Activated CD8-positive, alpha-beta memory T cell treated with anti-CD3 and anti-CD28 coated beads, Interleukin-2, amount 50 U/mL, for 1 hour (primary cell): ENCODE measurements around the gene RYR1.

ENCODE experiments used
- DNase-seq: peaks from one replicate; pipeline ENCODE4 v3.0.0-alpha.2; 2020; ENCODE audit errors: extremely low read depth

The RYR1 gene

DNA sequence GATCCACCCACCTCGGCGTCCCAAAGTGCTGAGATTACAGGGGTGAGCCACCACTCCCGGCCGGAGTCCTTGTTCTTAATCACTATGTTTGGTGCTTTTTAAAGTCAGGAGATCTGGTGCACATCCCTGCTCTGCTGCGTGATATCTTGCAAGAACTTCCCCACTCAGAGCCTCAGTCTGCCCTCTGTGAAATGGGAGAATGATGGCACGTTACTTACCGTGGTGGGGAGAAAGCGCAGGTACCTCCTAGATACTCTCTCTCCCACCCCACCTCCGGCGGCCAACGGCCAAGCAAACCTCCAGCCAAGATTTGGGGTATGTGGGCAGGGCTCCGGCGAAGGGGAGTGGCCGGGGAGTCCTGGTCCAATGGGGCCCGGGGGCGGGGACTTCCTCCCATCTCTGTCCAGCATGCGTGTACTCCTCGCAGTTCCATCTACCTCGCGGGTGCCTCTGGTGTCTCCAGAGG, at the start of gene RYR1:
RYR1 (plus strand) TSS at position 424 of the 466 bp plus-strand sequence. CDS start 139 bp downstream, outside the sequence.
- DNase-seq = no peak

DNA sequence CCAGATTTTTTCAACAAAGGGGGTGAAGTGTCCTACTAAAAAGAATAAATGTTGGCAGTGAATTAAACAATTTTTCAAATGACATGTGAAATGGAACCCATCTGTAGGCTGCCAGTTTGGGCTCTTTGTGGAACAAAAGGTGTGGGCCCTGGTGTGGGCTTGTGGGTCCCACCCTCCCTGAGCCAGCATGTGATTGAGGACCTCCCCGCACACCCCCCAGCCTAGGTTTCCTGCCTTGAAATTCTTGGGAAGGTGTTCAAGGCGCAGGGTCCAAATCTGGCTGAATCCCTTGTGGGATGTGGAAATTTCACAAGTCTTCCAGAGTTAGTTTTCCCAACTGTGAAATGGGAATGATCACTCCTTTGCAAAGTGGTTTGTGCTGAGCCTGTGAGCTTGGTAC, 49.7 kb upstream of the RYR1 start:
- no peak for DNase-seq

DNA sequence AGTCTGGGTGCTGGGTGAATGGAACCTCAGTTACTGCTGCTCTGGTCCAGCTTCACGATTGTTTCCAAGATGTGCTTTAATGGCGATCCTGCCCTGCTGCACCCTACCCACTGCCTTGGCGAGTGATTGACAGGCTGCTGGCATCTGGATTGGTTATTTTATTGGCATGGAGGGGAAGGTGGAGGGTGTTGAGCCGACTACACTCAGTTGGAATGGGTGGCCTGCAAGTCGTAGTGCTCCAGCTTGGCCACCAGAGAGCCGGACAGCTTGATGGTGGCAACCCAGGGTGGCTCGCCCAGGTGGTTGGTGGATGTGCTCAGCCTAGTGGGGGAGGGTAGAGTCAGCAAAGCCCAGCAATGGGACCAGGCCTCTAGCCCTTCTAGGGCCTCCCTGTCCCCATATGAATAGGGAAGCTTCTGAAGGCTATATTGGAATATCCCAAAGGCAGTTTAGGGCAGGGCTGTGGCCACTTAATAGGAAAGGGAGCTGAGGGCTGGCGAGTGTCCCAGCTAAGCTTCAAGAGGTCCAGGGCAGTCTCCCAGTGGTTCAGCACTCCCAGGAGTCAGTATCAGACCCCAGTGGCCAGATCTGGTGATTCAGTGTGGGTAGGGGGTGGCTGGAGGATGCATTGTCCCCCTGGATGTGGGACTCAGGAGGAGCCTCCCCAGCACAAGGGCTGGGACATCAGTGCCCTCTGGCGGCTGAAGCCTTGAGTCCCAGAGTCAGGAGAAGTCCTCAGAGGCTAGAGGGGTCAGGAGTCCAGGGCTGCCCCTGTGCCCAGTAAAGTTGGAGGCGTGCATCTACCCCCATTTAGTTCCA, 49.1 kb upstream of the RYR1 start:
- DNase-seq = no peak

DNA sequence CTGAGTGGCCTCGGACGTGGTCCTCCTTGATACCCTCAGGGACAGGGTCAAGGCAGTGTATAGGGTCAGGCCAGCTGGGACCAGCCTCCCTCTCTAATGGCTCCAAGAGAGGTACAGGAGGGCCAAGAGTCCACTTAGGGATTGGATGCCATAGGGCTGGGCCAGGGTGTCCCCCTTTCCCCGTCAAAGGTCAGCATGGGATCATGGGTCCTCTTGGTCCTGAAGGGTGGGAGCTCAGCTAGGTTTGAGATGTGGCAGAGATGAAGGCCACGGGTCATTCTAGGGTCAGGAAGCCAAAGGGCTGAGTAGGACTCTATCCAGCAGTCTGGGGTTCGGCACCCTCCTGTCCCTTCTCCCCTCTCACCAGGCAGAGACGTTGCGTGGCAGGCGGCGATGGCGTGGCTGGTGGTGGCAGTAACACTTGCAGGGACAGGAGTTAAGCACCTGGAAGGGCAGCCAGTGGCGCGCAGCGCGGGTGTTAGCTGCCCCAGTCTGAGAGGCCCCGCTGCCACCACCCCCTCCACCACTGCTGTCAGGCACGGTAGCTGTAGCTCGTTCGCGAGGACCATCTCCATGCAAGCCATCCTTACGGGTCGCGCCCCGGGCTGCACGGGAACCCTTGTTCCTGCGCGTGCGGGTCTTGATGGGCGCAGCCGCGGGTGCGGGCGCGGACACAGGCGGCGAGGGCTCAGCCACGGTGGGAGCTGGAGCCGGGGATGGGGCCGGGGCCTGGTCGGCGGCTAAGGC, 48.3 kb upstream of the RYR1 start:
- no peak for DNase-seq

DNA sequence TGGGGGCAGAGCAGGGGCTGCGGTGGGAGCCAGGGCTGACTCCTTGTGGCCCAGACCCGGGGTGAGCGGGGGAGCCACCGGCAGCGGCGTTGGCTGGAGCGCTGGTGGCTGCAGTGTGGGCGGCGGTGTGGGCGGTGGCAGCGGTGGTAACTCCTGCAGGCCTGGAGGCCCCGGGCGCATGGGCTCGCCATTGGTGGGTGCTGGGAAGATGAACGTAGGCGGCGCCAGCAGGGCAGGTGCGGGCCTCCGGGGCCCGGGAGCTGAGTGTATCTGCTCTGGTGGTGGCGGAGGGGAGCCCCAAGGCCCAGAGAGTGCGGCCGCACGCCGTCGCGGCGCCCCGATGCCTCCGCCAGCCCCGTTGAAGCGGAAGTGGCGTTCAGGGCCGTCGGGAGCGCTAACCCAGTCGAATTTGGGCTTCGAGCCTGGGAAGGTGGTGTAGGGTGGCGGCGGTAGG, 47.7 kb upstream of the RYR1 start:
- no peak for DNase-seq

DNA sequence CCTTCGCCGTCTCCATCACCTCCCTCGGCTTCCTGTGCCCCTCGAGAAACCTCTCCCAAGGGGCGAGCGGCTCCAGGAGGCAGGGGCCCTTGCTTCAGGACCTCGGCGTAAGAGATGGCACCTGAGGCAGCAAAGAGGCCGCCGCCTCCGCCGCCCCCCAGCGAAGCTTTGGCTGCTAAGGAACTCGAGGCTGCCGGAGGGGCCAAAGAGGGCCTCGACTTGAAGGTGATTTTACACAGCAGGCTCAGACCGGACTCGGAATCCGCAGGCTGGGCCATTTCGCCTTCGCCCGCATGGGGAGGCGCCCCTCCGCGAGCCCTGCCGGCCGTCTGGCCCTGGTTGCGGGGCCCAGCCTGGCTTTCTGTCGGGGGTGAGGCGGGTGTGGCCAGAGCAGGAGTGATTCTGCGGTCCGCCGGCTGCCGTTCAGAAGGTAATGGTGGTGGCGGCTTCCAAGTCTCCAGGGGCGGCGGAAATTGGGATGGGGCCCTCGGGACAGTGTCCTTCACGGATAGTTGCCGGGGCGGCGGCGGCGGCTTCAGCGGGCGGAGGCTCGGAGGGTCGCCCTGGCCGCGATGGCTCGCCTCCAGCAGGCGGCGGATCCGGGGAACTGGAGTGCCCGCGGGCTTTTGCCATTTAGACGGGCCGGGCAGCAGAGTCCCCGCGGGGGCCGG, 47.1 kb upstream of the RYR1 start:
- no peak for DNase-seq

DNA sequence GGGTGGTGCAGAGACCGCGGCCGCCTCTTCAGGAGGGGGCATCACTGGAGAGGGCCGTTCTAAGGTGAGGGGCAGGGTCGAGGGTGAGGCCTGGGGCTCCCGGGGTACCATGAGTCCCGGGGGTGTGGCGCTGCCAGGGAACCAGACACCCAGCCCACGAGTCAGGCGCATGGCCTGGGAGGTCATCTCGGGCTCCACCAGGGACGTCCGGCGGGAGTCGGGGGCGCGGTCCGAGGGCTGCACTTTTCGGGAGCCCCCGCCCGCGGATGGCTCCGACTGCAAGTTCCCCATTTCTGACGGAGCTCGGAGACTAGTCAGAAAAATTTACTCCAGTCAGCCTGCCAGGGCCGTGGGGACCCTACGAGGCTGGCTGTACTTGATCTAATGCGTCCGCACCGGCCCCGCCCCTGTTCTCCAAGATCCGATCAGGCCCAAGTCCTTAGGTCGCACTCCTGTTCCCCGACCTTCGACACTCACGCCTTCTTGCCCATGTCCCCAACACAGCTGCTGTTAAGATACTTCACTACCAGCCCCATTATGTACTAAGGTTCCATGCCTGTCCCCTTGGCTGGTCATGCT, 46.4 kb upstream of the RYR1 start:
- DNase-seq = no peak

DNA sequence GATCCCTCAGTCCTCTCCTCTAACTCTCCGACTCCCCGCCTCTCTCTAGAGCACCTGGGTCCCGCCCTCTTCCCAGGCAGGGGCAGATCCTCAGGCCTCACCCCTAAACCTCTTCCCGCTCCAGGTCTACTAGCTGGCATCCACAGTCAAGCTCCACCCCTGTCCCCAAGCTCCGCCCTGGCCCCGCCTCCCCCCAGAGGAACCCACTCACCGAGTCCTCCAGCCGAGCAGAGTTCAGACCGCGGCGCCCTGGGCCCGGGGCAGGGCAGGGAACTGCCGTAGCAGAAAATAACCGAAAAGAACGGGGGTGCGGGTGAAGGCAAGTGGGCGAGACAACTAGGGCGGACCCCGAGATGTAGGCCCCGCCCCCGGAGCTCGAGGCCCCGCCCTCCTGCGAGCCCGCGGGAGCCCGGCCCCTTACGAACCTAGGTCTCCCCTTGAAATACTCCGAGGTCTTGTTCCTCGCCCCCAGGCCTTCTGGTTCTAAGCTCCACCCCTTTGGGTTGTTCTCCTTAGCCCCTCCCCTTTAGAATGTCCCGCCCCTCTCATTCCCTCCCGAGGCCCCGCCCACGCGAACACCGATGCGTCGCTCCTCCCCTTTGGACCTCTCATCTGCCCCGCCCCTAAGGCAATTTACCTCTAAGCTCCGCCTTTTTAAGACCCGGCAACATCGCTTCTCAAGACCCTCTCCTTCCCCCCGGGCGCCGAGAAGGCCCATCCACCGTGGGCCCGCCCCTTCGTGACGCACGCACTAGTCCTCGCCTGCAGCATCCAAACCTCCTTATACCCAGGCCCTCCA, 45.7 kb upstream of the RYR1 start, which contains the start of gene GGN:
GGN (minus strand) TSS at position 485 of the 799 bp plus-strand sequence. CDS start 773 bp downstream, outside the sequence.
- DNase-seq = peak; percentile 44

DNA sequence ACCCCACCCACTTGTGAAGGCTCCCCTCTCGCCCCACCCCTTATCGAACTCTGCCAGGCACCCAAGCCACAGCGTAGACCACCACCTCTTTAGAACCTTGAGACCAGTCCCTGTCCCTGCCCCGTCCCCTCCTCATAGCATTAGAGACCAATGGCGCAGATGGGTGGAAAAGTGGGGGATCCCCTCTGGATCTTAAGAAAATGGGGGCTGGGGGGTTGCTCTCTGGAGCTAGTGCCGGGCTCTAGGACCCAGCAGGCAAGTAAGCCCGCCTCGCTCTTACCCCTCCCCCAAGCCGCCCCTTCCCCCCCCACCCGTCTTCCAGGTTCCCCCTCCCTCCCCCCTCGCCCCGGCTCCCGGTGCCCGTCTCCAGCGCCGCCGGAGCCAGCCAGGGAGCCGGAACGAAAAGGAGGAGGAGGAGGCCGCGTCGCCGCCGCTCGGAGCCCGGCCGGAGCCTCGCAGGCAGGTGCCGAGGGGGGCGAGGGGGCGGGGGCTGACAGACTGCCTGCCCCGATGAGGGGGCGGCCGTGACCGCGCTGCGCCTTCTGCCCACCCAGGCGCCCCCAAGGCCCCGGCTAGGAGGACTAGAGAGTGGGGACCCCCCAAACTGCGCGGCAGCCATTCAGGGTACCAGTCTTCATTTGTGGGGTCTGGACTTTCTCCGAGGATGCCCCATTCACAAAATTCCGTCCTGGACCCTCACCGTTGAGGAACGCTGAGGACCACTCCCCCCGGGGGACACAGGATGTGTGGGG, 45.0 kb upstream of the RYR1 start, which contains the start of gene SPRED3:
SPRED3 (plus strand) TSS at position 349 of the 752 bp plus-strand sequence. CDS start 1,606 bp downstream, outside the sequence.
- DNase-seq = no peak

DNA sequence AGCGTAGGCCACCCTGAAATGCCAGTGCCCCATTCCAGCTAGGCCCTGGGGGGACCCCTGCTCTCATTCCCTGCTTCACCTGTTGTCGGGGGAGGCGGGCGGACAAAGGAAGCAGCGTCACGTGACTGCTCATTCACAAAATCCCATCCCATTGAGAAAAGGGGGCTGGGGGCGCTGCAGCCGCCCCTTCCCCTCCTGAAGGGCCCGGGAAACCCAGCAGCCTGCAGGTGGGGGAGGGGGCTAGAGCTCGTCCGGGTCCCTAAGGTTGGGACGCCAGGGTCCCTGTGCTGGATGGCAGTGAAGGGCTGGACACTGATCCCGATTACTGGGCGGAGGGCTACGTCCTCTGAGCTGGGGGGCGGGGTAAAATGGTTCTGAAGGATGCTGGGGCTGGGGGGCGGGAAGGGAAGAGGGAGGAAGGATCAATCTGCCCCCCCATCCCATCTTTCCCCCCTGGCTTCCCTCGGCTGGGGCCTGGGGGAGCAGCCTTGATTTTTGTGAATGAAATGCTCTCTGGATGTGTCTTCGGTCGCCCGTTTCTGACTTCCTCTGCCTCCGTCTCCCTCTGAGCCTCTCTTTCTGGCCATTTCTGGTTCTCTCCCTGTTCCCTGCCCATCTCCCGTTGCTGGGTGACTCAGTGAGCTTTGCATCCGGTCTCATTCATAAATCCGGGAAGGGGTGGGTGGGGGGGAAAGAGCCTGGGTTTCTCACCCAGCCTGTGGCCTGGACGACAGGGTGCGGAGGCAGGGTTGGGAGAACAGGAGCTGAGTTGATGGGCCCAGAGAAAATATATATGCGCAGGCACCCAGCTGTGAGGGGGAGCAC, 44.2 kb upstream of the RYR1 start:
- DNase-seq = no peak

DNA sequence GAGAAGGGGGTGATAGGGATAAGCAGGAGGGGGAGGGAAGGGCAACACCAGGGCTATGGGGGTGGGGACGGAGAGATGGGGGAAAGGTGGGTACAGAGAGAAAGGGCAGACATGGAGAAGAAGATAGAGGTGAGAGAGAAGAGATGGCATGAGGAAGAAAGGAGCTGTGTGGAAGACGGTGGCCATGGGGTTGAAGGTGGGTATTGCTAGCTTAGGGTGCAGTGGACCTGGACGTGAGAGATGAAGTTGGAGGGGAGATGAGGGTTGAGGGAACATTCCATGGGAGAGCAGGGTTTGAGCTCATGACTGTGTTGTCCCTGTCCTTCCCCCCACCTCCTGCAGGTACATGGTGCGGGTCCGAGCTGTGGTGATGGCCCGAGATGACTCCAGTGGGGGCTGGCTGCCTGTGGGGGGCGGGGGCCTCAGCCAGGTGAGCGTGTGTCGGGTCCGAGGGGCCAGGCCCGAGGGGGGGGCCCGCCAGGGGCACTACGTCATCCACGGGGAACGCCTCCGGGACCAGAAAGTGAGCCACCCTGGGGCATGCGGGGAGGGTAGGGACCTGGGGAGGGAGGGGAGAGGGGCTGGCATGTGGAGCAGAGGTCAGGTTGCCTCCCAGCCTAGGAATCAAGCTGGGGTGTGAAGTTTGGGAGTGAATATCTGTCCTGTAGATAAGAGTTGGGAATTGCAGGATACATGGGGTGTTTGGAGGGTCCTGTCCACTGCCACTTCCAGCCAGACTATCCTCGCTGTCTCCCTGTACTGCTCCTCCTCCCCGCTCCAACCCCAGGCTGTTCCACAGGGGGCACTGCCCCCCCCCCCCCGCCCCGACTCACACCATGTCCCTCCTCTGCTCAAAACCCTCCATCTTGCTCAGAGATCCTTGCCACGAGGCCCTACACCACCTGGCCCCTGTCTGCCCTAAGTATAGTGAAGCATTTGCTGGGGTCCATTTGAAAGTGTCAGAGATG, 43.2 kb upstream of the RYR1 start:
- no peak for DNase-seq

DNA sequence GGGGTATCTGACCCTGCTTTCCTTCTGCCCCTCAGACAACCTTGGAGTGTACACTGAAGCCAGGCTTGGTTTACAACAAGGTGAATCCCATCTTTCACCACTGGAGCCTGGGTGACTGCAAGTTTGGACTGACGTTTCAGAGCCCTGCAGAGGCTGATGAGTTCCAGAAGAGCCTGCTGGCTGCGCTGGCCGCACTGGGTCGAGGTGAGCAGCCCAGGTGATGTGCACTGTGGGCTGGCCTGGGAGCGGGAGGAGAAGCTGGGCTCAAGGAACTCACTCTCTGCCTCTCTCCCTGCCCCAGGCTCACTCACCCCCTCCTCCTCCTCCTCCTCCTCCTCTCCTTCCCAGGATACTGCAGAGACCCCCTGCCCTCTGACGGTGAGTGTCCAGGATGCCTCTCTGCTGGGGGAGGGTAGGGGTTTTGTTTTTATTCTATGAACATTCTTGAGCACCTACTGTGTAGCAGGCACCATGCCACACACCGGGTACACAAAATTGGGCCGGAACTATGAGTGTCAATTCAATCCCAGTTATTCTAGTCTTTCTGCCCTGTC, 41.5 kb upstream of the RYR1 start:
- no peak for DNase-seq

DNA sequence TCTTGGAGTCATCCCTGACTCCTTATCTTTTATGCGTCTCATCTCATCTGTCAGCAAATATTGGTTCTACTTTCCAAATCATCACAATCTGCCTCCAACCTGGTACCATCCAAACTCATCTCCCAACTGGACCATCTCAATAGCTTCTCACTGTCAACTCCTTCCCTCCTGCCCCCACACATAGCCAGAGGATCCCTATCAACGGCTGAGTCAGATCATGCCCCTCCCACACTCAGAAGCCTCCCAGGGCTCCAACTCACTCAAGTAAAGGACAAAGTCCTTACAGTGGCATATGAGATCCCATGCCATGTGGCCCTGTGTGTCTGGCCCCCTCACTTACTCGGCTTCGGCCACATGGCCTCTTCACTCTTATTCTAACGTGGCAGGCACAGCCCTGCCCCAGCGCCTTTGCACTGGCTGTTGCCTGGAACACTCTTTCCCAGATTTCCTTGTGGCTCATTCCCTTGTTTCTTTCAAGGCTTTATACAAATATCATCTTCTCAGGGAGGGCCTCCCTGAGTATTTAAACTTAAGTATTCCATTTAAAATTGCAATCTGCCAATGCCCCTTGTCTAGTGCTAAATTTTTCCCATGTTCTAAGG, 40.7 kb upstream of the RYR1 start:
- DNase-seq = no peak

DNA sequence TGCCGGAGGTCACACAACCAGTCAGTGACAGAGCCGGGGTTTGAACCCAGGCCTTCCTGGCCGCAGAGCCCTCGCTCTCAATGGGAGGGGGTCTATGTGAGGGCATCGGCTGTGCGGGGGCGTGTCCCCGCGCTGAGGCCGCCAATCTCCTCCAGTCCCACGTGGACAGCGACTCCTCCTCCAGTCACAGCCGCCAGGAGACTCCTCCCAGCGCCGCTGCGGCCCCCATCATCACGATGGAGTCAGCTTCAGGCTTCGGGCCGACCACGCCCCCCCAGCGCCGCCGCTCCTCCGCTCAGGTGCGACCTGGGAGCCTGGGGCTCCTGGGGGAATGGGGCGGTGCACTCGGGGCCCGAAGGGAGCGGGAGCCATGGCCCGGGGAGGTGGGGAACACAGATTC, 39.0 kb upstream of the RYR1 start:
- no peak for DNase-seq

DNA sequence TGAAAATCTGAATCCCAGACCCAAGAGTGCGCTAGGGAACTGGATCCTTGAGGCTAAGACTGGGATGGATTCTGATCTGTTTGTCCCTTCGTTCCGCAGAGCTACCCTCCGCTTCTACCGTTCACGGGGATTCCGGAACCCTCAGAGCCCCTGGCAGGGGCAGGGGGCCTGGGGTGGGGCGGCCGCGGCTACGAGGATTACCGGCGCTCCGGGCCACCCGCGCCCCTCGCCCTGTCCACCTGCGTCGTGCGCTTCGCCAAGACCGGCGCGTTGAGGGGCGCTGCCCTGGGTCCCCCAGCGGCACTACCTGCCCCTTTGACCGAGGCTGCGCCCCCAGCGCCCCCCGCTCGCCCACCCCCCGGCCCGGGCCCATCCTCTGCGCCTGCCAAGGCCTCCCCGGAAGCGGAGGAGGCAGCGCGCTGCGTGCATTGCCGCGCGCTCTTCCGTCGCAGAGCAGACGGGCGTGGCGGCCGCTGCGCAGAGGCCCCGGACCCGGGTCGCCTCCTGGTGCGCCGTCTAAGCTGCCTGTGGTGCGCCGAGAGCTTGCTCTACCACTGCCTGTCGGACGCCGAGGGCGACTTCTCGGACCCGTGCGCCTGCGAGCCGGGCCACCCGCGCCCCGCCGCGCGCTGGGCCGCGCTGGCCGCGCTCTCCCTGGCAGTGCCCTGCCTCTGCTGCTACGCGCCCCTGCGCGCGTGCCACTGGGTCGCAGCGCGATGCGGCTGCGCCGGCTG, 37.9 kb upstream of the RYR1 start:
- no peak for DNase-seq

DNA sequence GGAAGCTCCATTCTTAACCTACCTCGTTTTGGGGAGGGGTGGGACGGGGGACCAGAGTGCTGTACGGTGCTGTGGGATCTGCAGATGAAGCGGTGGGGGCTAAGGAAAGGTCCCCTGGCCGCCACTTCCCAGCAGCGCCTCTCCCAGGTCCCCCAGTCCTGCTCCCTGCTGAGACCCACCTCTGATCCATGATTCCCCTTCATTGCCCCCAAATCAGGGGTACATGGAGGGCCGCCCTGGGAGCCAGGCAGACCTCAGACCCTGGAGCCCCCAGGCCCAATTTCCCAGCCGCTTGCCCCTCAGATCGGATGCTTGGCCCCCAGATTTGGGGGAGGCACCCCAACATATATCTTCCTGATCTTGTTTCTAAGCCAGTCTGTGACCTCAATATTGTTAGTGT, 34.4 kb upstream of the RYR1 start:
- DNase-seq = no peak

DNA sequence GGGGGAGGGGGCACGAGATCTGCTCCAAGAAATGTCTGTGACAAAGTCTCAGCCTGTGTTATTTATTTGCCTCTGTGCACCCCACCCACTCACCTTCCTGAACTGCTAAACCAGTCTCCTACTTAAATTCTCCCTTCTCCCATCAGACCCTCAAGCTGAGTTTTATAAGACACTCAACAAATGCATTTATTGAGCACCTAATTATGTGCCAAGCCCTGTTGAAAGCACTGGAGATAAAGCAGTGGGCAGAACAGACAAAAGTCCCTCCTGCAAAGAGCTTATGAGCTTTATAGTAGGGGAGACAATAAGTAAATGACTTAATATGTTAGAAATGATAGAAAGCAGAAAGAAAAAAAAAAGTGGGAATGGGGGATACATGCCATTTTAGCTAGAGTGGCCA, 34.0 kb upstream of the RYR1 start:
- no peak for DNase-seq
